HG03064 (cell line): ENCODE results near the gene CDH23.

Experiments
- ATAC-seq: cut with Tn5 transposase; IDR thresholded peaks from one replicate; pipeline ENCODE4 v1.9.1; 2021; ENCODE audit warnings: low read depth; ENCODE audit not compliant: unreplicated experiment

Gene CDH23

GRCh38 chr10:71799608-71800453 lies 403.1 kb downstream of the CDH23 start:
- ATAC-seq, result no peak

GRCh38 chr10:71801361-71801760 lies 404.6 kb downstream of the CDH23 start:
- ATAC-seq, result no peak

- ATAC-seq, result no peak
Observed at GRCh38 chr10:71802235-71802634, 405.5 kb downstream of the CDH23 start.

GRCh38 chr10:71802715-71803488 lies 406.2 kb downstream of the CDH23 start:
- no peak for ATAC-seq

GRCh38 chr10:71804077-71804476 lies 407.4 kb downstream of the CDH23 start:
- no peak for ATAC-seq

- no peak for ATAC-seq
Observed at GRCh38 chr10:71805776-71806703, 409.3 kb downstream of the CDH23 start.

- ATAC-seq, result no peak
Observed at GRCh38 chr10:71806704-71807556, 410.2 kb downstream of the CDH23 start.

- no peak for ATAC-seq
Observed at GRCh38 chr10:71807557-71808510, 411.1 kb downstream of the CDH23 start.

- no peak for ATAC-seq
Observed at GRCh38 chr10:71809628-71810027, 412.9 kb downstream of the CDH23 start.

- no peak for ATAC-seq
Observed at GRCh38 chr10:71810048-71810750, 413.5 kb downstream of the CDH23 start.

GRCh38 chr10:71811351-71811750 lies 414.6 kb downstream of the CDH23 start:
- no peak for ATAC-seq

- no peak for ATAC-seq
Observed at GRCh38 chr10:71812016-71812912, 415.5 kb downstream of the CDH23 start.

- no peak for ATAC-seq
Observed at GRCh38 chr10:71812913-71813590, 416.3 kb downstream of the CDH23 start.

GRCh38 chr10:71814922-71815411 lies 418.2 kb downstream of the CDH23 start:
- ATAC-seq, result no peak

GRCh38 chr10:71815515-71816130 lies 418.9 kb downstream of the CDH23 start:
- ATAC-seq, result no peak

- ATAC-seq, result no peak
Observed at GRCh38 chr10:71816421-71816851, 419.7 kb downstream of the CDH23 start.
